IPS DF 19.7 (cell line): ENCODE measurements around the gene STIMATE.

Experiments
- DNase-seq: peaks from one replicate; pipeline ENCODE4 v3.0.0-alpha.2; 2013; ENCODE audit warnings: low read depth, low spot score

Gene STIMATE

DNA sequence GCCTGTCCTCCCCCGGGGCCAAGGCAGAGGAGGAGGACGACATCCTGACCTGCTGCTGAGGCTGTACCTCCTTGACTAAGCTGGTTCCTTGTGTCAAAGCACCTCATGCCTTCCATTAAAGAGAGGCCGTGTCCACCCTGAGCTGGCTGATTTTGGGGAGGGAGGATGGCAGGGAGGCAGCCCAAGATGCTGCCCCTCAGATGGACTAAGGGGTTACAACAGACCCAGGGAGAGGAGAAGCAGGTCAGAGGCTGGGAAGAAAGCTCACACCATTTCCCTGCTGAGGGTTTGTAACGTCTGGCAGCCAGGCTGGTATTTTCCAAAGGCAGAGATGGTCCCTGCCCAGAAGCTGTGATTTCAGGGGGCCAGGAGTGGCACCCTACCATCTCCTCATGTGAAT is 105.4 kb downstream of the STIMATE start:
- no peak for DNase-seq

DNA sequence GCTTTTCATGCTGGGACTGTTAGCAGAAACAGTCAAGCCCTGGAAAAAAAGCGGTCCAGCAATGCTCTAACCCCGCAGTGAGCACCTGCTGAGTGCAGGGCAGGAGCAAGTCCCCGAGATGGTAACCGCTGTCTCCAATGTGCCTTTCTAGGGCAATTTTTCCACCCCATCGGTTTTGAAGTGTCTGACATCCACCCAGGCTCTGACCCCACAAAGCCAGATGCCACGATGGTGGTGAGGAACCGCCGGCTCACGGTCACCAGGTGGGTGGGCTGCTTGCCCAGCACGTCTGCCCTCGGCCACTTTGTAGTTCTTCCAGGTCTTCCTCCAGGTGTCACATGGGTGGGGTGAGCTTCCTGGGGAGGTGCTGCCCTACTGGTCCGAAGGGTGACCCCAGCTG is 106.0 kb downstream of the STIMATE start:
- no peak for DNase-seq

- DNase-seq, result no peak
These were observed 106.6 kb downstream of the STIMATE start for GRCh38 chr3:52790741-52791140.

GRCh38 chr3:52790337-52790736 is 107.0 kb downstream of the STIMATE start:
- DNase-seq, result no peak

DNA sequence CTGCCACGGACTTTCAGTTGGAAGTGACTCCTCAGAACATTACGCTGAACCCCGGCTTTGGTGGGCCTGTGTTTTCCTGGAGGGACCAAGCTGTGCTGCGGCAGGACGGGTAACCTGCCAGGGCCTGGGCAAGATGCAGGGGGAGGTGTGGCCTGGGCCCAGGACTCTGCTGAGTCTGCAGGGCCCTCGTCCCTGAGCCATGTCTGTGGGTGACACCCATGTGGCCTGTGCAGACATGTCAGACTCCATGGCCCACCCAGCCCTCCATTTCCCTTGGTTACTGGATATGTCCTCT is 107.7 kb downstream of the STIMATE start:
- DNase-seq, result no peak

DNA sequence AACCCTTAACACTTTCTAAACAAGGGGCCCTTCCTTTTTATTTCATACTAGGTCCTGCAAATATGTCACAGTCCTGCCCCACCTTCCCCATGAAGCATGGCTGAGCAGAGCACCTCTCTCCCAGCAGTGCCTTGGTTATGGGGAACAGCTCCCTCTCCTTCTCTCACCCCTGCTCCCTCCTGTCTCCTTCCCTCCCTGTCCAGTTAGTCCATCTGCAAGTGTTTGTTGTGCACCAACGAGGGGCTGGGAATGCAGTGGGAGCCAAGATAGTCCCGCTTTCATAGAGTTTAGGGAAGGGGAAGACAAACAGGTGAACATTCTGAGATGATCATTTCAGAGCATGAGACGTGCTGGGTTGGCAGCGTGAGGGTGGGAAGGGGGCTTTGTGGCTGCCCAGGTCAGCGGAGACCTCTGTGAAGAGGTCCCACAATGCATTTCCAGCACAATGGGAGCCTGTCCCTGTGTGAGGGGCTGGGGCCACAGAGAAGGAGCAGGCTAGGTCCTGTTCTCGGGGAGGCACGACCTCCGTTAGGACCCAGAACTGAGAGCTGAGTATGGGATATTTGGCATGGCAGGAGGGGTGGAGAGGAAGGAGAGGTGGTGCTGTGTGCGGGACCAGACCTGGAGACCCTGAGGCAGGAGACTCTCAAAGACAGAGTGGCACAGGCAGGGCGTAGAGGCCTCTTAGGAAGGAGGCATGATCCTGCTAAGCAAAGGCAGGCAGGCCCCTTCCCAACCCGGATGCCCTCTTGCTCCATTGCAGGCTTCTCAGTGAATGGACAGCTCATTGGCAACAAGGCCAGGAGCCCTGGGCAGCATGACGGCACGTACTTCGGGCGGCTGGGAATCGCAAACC is 108.2 kb downstream of the STIMATE start:
- DNase-seq, result no peak

DNA sequence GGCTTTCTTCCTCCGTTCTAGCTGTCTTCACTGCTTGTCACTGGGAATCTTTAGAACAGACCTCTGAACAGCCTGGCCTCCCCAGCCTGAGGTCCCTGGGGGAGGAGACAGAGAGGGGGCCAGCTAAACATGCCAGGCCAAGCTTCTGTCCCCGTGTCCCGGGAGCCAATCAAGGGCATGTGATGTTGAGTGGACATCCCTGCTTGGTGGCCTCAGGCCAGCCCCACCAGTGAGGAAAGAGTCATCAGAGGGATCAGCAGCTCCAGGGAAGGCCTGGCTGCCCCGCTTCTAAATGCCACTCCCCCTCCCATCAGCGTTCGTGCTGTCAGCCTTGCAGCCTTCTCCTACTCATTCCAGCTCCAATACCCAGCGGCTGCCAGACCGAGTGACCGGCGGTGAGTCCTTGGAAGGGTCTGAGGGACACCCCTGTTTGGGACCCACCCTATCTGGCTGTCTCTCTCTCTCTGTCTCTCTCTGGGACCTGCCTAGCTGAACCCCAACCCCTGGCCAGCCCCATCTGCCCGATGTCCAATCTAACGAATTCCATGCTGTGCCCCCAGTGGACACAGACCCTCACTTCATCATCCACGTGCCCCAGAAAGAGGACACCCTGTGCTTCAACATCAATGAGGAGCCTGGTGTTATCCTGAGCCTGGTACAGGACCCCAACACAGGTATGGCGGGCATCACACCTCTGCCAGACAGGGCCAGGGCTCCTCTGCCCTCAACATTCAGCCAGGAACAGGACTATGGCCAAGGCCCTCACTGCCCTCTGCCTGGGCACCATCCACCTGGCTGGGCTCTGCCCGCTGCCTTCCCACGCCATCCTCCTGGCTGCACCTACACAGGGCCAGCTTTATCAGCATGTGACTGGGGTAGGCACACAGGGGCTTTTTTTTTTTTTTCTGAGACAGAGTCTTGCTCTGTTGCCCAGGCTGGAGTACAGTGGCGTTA is 109.4 kb downstream of the STIMATE start:
- no peak for DNase-seq

DNA sequence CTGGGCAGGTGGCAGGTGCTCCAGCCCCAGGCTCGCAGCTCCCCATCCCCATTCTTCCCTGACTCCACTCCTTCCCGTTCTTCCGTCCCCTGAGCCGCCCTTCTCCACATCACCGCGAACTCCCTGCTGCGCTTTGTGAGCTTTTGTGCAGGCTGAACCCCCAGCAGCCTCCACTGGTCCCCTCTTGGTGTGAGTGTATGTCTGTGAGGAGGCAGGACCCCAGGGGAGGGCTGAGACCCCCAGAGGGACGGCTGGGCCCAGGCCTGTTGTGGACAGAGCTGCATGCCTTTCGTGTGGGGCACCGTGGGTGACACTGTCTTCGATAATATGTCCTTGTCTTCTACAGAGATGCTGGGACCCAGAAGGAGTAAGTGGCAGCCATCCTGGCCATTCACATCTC is 110.1 kb downstream of the STIMATE start:
- no peak for DNase-seq
